ELF-1 (cell line): ENCODE measurements around the gene TTC28.
A peak's percentile ranks its signal among the peaks of the same experiment; 100 is the strongest.
"Not testable (repeated sequence)": the region's sequence is repeated elsewhere in the genome, so short reads cannot be mapped to it uniquely, and the experiment has no call there.

Experiments used
- DNase-seq: peaks from one replicate; pipeline ENCODE4 v3.0.0-alpha.2; 2016; ENCODE audit warnings: low read depth, low spot score

TTC28 gene

GRCh38 chr22:28491289-28491688 lies 188.4 kb downstream of the TTC28 start:
- DNase-seq = not testable (repeated sequence)

- DNase-seq = no peak
Observed at GRCh38 chr22:28488825-28489224, 190.8 kb downstream of the TTC28 start.

GRCh38 chr22:28484662-28485061 lies 195.0 kb downstream of the TTC28 start:
- DNase-seq = no peak

GRCh38 chr22:28481725-28482124 lies 197.9 kb downstream of the TTC28 start:
- DNase-seq = no peak

GRCh38 chr22:28480000-28480715 lies 199.5 kb downstream of the TTC28 start:
- DNase-seq = no peak

- DNase-seq = no peak
Observed at GRCh38 chr22:28478564-28478963, 201.1 kb downstream of the TTC28 start.

- no peak for DNase-seq
Observed at GRCh38 chr22:28477556-28477955, 202.1 kb downstream of the TTC28 start.

GRCh38 chr22:28474330-28474729 lies 205.3 kb downstream of the TTC28 start:
- DNase-seq = no peak

- no peak for DNase-seq
Observed at GRCh38 chr22:28473258-28473657, 206.4 kb downstream of the TTC28 start.

- not testable (repeated sequence) for DNase-seq
Observed at GRCh38 chr22:28467055-28467454, 212.6 kb downstream of the TTC28 start.

- no peak for DNase-seq
Observed at GRCh38 chr22:28466399-28466798, 213.2 kb downstream of the TTC28 start.

GRCh38 chr22:28465841-28466240 lies 213.8 kb downstream of the TTC28 start:
- no peak for DNase-seq

GRCh38 chr22:28464127-28464526 lies 215.5 kb downstream of the TTC28 start:
- DNase-seq = no peak

GRCh38 chr22:28463408-28463807 lies 216.2 kb downstream of the TTC28 start:
- DNase-seq = not testable (repeated sequence)

GRCh38 chr22:28462901-28463300 lies 216.7 kb downstream of the TTC28 start:
- DNase-seq = no peak

GRCh38 chr22:28462041-28462440 lies 217.6 kb downstream of the TTC28 start:
- DNase-seq = no peak

GRCh38 chr22:28454431-28455064 lies 225.1 kb downstream of the TTC28 start:
- DNase-seq = no peak

GRCh38 chr22:28450109-28450508 lies 229.5 kb downstream of the TTC28 start:
- DNase-seq = no peak

GRCh38 chr22:28449041-28449440 lies 230.6 kb downstream of the TTC28 start:
- no peak for DNase-seq

- DNase-seq = no peak
Observed at GRCh38 chr22:28448625-28449024, 231.0 kb downstream of the TTC28 start.

- no peak for DNase-seq
Observed at GRCh38 chr22:28444659-28445058, 235.0 kb downstream of the TTC28 start.

GRCh38 chr22:28443526-28443876 lies 236.1 kb downstream of the TTC28 start:
- DNase-seq = peak; percentile 74

- peak; percentile 37 for DNase-seq
Observed at GRCh38 chr22:28442711-28443525, 236.7 kb downstream of the TTC28 start.
